NT2/D1 (cell line): ENCODE measurements around the gene LAMC3.

ENCODE experiments used
- DNase-seq: peaks from one replicate; pipeline ENCODE4 v3.0.0-alpha.2; 2011; ENCODE audit warnings: low read depth, low spot score
- H3K27me3 ChIP-seq: 2 replicates; pipeline ENCODE4 v1.6.0; 2011; ENCODE audit warnings: mild to moderate bottlenecking; ENCODE audit not compliant: insufficient read length, insufficient read depth
- H3K36me3 ChIP-seq: 2 replicates; pipeline ENCODE4 v1.6.1; 2011; ENCODE audit warnings: mild to moderate bottlenecking, low read length, mixed read lengths; ENCODE audit not compliant: insufficient read depth, insufficient read length
- H3K4me1 ChIP-seq: 2 replicates; pipeline ENCODE4 v1.5.1; 2011; ENCODE audit not compliant: insufficient read depth, insufficient read length
- H3K4me3 ChIP-seq: 2 replicates; pipeline ENCODE4 v1.5.1; 2011; ENCODE audit warnings: low read depth; ENCODE audit not compliant: insufficient read length
- H3K9ac ChIP-seq: 2 replicates; pipeline ENCODE4 v1.6.0; 2011; ENCODE audit warnings: low read depth; ENCODE audit not compliant: insufficient read length
- H3K9me3 ChIP-seq: 2 replicates; pipeline ENCODE4 v1.5.1; 2011; ENCODE audit warnings: mild to moderate bottlenecking, low read length; ENCODE audit not compliant: insufficient read depth
- SUZ12 ChIP-seq: IDR thresholded peaks from 2 replicates; pipeline ENCODE4 v1.6.1; 2011; ENCODE audit not compliant: insufficient read length, insufficient read depth; ENCODE audit errors: extremely low read depth
- YY1 ChIP-seq: IDR thresholded peaks from 2 replicates; pipeline ENCODE4 v1.6.1; 2011; ENCODE audit not compliant: insufficient read length, insufficient read depth
- ZNF274 ChIP-seq: IDR thresholded peaks from 2 replicates; pipeline ENCODE4 v1.6.1; 2011; ENCODE audit warnings: mild to moderate bottlenecking, low read depth, low read length

LAMC3 gene

DNA sequence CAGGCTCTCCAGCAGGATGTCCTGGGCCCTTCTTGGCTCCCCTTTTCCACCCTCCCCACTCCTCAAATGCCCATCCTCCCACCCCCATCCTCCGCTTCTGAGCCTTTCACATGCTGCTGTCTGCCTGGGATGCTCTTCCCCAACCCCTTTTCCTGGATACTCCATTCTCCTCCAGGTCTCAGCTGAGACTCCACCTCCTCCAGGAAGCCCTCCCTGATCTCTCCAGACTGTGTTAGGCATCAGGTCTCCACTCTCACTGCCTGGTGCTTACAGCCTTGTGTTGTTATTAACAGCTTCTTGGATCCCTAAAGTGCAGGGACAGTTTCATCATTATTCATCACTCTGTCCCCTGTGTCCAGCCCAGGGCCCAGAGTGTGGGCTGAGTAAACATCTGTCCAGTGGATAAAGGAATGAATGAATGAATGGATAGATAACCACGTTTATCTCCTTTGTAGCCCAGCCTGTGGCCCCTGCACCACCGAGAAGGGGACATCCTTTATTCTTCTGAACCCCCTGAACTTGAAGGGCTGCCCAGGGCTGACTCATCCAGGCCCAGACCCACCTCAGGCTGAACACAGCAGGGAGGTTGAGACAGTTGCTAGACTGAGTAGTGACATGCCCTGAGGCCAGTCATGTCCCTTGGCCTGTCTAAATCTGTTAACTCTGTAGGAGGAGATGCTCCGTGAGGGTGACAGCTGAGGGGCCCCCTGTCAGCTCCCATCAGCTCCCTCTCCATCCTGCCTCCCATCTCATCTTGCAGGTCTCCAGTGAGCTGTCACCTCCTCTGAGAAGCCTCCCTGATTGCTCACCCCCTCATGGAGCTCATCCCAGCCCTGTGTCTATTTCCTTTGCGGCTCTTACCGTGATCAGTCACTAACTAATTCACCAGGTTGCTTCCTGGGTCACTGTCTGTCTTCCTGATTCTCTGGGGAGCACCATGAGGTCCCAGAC lies 14.6 kb upstream of the LAMC3 start:
- H3K36me3 ChIP-seq = no peaks in the 10 kb centered on the region
- H3K9ac ChIP-seq = no peak overlapping the region
- H3K4me1 ChIP-seq = peaks cover 35% of the 10 kb centered on the region
- DNase-seq = no peak
- no peak overlapping the region for H3K4me3 ChIP-seq
- H3K9me3 ChIP-seq = no peaks in the 10 kb centered on the region
- H3K27me3 ChIP-seq = peaks cover 13% of the 10 kb centered on the region
- no peak for TF ChIP-seq SUZ12
- TF ChIP-seq YY1 = no peak
- no peak for TF ChIP-seq ZNF274

DNA sequence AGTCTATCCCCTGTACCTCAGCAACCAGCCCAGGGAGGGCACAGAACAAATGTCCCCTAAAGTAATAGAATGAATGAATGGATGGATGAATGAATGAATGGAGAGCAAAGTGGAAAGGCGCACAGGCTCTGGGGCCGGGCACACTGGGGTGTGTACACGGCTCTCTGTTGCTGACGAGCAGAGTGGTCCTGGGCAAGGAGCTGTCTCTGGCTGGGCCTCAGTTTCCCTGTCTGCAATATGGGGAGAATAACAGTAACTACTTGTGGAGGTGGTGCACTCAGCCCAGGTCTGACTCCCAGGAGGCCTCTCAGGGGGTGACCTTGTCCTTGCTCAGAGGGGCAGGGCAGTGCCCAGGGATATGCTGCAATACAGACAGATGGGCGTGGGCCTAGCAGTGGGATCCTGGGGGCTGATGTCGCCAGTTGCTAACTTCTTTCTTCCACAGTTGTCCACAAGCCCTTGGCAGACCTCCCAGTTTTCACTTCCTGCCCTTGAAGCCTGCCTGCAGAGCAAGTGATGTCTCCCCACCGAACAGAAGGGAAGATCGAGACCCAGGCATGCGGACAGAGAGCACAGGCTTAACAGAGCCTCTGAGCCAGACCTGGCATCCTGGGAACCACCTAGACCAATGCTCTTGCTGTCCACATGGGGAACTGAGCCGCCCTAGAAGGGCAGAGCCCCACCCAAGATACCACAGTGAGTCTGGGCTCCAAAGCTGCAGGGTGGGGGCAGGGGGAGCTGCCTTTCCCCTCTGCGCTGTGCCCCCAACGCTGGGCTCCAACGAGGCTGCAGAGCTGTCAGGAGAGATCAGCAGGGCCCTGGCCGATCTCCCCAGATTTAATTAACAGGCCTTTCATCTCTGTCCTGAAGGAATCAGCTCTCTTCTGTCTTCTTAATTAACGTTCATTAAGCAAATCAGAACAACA lies 13.6 kb upstream of the LAMC3 start:
- DNase-seq = no peak
- H3K9ac ChIP-seq = no peak overlapping the region
- no peak for TF ChIP-seq YY1
- TF ChIP-seq SUZ12 = no peak
- no peak for TF ChIP-seq ZNF274

DNA sequence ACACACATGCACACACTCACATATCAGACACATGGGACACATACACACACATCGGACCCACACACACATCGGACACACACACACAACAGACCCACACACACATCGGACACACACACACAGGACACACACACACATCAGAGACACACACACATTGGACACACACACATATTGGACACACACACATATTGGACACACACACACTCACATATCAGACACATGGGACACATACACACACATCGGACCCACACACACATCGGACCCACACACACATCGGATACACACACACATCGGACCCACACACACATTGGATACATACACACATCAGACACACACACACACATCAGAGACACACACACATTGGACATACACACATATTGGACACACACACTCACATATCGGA lies 12.8 kb upstream of the LAMC3 start:
- no peak overlapping the region for H3K4me3 ChIP-seq
- TF ChIP-seq YY1 = no peak
- TF ChIP-seq ZNF274 = no peak
- TF ChIP-seq SUZ12 = no peak
- H3K9ac ChIP-seq = no peak overlapping the region
- H3K9me3 ChIP-seq = no peaks in the 10 kb centered on the region
- peaks cover 24% of the 10 kb centered on the region for H3K27me3 ChIP-seq
- no peak for DNase-seq
- H3K4me1 ChIP-seq = peaks cover 26% of the 10 kb centered on the region
- H3K36me3 ChIP-seq = no peaks in the 10 kb centered on the region

More for the DNA sequence above, 13.6 kb upstream of the LAMC3 start:
- Histone ChIP-seq H3K36me3 (no peaks in the 10 kb centered on the region), H3K27me3 (peaks cover 19% of the 10 kb centered on the region), H3K4me3 (no peak overlapping the region), H3K9me3 (no peaks in the 10 kb centered on the region), H3K4me1 (peaks cover 32% of the 10 kb centered on the region)

DNA sequence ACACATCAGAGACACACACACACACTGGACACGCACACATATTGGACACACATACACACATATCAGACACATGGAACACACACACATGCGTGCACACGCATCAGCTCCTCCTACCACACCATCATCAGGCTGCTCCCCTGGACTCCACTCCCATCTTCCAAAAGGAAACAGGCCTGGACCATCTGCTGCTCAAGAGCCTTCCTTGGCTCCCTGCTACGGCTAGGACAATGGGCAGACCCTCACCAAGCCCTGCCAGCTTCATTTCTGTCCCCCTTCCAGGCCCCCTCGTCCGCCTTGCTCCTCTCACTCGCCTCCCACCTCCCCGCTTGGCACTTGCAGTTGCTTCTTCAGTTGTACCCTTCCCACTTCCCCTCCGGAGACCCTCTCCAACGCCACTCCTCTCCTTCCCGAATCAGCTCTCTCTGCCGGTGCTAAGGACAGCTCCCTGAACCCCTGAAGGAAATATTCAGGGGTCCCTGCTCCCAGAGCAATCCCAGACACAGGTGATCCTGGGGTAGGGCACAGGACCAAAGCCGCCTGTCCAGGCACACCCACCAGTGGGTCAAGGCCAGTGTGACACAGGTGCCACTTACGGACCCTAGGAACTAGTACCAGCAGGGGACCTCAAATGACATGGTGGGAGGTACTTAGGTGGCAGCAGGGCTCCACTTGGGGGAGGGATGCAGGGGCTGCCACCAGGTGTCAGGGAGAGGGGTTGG lies 12.1 kb upstream of the LAMC3 start:
- Histone ChIP-seq H3K4me3 (no peak overlapping the region), H3K9me3 (no peaks in the 10 kb centered on the region), H3K9ac (no peak overlapping the region), H3K27me3 (peaks cover 25% of the 10 kb centered on the region), H3K36me3 (no peaks in the 10 kb centered on the region), H3K4me1 (peaks cover 25% of the 10 kb centered on the region)
- no peak for TF ChIP-seq YY1
- TF ChIP-seq SUZ12 = no peak
- no peak for TF ChIP-seq ZNF274
- no peak for DNase-seq

DNA sequence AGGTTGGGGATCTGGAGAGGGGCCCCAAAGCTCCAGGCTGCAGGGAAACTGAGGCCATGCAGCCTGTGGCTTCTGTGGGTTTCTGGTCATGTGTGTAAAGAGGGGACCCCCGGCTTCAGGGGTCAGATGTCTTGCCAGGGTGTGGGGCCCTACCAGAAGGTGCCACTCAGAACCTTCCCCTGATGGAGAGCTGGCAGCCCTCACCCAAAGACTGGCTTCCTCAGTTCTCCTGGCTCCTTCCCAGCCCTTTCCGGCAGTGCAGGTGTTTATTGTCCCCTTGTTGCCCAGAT lies 11.6 kb upstream of the LAMC3 start:
- no peak for DNase-seq
- Histone ChIP-seq H3K36me3 (no peaks in the 10 kb centered on the region), H3K9ac (no peak overlapping the region), H3K9me3 (no peaks in the 10 kb centered on the region), H3K4me1 (peaks cover 24% of the 10 kb centered on the region), H3K27me3 (peaks cover 25% of the 10 kb centered on the region), H3K4me3 (no peak overlapping the region)
- TF ChIP-seq YY1 (no peak), ZNF274 (no peak), SUZ12 (no peak)

DNA sequence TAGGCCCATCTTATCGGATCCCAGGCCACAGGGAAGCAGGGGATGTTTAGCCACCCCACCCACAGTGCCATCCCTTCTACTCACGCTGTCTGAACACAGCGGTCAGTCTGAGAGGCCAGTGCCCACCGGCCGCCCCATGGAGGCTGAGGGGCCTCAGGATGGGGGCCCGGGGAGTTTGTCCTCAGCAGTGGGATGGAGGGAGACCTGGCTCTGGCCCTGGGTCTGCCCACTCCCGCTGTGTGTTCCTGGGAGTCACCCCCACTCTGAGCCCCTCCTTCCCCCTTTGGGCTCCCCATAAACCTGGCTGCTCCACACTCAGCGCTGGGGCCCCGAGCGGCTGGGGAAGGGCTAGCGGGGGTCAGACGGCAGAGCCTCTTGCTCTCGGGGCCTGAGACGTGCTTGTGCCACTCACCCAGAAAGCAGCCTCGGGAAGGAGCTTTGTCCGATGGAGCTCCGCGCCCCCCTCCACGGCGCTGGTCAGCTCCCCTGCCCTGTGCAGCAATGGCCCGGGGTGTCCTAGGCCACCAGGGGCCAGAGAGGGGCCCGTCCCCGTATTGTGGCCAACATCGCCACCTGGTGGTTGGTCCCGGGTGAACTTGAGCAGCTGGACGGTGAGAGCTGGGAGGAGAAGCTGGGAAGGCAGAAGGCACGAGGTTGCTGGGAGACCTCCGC lies 10.9 kb upstream of the LAMC3 start:
- peaks cover 24% of the 10 kb centered on the region for H3K4me1 ChIP-seq
- TF ChIP-seq YY1 (no peak), SUZ12 (no peak), ZNF274 (no peak)
- no peak overlapping the region for H3K4me3 ChIP-seq
- DNase-seq = peak; percentile 88
- no peaks in the 10 kb centered on the region for H3K9me3 ChIP-seq
- H3K9ac ChIP-seq = peak overlapping the region; percentile 45
- no peaks in the 10 kb centered on the region for H3K36me3 ChIP-seq
- H3K27me3 ChIP-seq = peaks cover 23% of the 10 kb centered on the region
